IPS DF 4.7 (cell line): Measurements from ENCODE around the gene FANCL.
"Not testable (repeated sequence)": the region's sequence is repeated elsewhere in the genome, so short reads cannot be mapped to it uniquely, and the experiment has no call there.

ENCODE experiments used
- DNase-seq: peaks from one replicate; pipeline ENCODE4 v3.0.0-alpha.2; 2013; ENCODE audit warnings: low spot score; ENCODE audit errors: extremely low read depth

Gene FANCL

GRCh38 chr2:58145769-58146168 lies 95.4 kb downstream of the FANCL start:
- DNase-seq: not testable (repeated sequence)

- DNase-seq: no peak
Observed at GRCh38 chr2:58140508-58141072, 100.5 kb downstream of the FANCL start.

- no peak for DNase-seq
Observed at GRCh38 chr2:58138396-58139030, 102.6 kb downstream of the FANCL start.

GRCh38 chr2:58137856-58138255 lies 103.3 kb downstream of the FANCL start:
- no peak for DNase-seq

GRCh38 chr2:58137221-58137620 lies 103.9 kb downstream of the FANCL start:
- no peak for DNase-seq

- no peak for DNase-seq
Observed at GRCh38 chr2:58135861-58136260, 105.3 kb downstream of the FANCL start.

GRCh38 chr2:58133395-58133794 lies 107.7 kb downstream of the FANCL start:
- DNase-seq: no peak

- DNase-seq: no peak
Observed at GRCh38 chr2:58131191-58132011, 109.7 kb downstream of the FANCL start.

GRCh38 chr2:58130238-58130637 lies 110.9 kb downstream of the FANCL start:
- no peak for DNase-seq

GRCh38 chr2:58127111-58127510 lies 114.0 kb downstream of the FANCL start:
- no peak for DNase-seq

GRCh38 chr2:58122540-58122939 lies 118.6 kb downstream of the FANCL start:
- no peak for DNase-seq

- no peak for DNase-seq
Observed at GRCh38 chr2:58122040-58122439, 119.1 kb downstream of the FANCL start.

- no peak for DNase-seq
Observed at GRCh38 chr2:58120626-58121229, 120.4 kb downstream of the FANCL start.

- not testable (repeated sequence) for DNase-seq
Observed at GRCh38 chr2:58113563-58113962, 127.6 kb downstream of the FANCL start.

GRCh38 chr2:58110765-58111164 lies 130.4 kb downstream of the FANCL start:
- peak; percentile 11 for DNase-seq

- no peak for DNase-seq
Observed at GRCh38 chr2:58109481-58109880, 131.6 kb downstream of the FANCL start.
